Naive B cell (primary cell): Measurements from ENCODE around the gene ABCD1. TPM values are rescaled to one million over a fixed set of nuclear protein-coding genes. Genes with fewer than 3 reads are reported as not detected.

Source experiments
- ATAC-seq, 2 donors: fragments of 150-1000 bp; cut with Tn5 transposase; 2 replicates each; pipeline ENCODE4 v1.10.0; 2021; ENCODE audit warnings: low read depth in 2 of 2, mild to moderate bottlenecking in 2 of 2, moderate library complexity in 2 of 2
- DNase-seq: peaks from one replicate; pipeline ENCODE4 v3.0.0; 2022
- H3K27ac Mint-ChIP-seq, 6 donors: one replicate each; pipeline ENCODE4 v1.8.0; 2020 to 2022; ENCODE audit warnings: mild to moderate bottlenecking in 6 of 6, mixed read lengths in 6 of 6, moderate library complexity in 5 of 6, inconsistent platforms in 2 of 6
- H3K27me3 Mint-ChIP-seq, 3 donors: one replicate each; pipeline ENCODE4 v1.8.0; 2021 to 2022; ENCODE audit warnings: mixed read lengths in 3 of 3, mild to moderate bottlenecking in 1 of 3
- H3K36me3 Mint-ChIP-seq, 2 donors: one replicate each; pipeline ENCODE4 v1.8.0; 2020 to 2022; ENCODE audit warnings: mixed read lengths in 2 of 2, inconsistent platforms in 1 of 2, mild to moderate bottlenecking in 1 of 2
- H3K4me1 Mint-ChIP-seq, 3 donors: one replicate each; pipeline ENCODE4 v1.8.0; 2020 to 2022; ENCODE audit warnings: mixed read lengths in 3 of 3, inconsistent platforms in 1 of 3, mild to moderate bottlenecking in 1 of 3, moderate library complexity in 1 of 3
- H3K4me3 Mint-ChIP-seq, 8 donors: one replicate each; pipeline ENCODE4 v1.8.0; 2020 to 2022; ENCODE audit warnings: mild to moderate bottlenecking in 8 of 8, mixed read lengths in 8 of 8, moderate library complexity in 8 of 8, inconsistent platforms in 2 of 8
- H3K9me3 Mint-ChIP-seq, 7 donors: one replicate each; pipeline ENCODE4 v1.8.0; 2020 to 2022; ENCODE audit warnings: mixed read lengths in 7 of 7, mild to moderate bottlenecking in 5 of 7, inconsistent platforms in 2 of 7, moderate library complexity in 1 of 7
- polyA plus RNA-seq, 6 donors: library from polyadenylated mRNA; unstranded; fragments of 300-500 nt; fragmentation: Illumina TruSeq; gene quantifications; one replicate each; pipeline ENCODE4 v1.2.3, GENCODE V29; 2021; ENCODE audit warnings: low read depth in 6 of 6

ABCD1 gene
- polyA plus RNA-seq, 6 donors from 2014 or later: 2.2 to 6.2 (median 5.2) TPM

GRCh38 chrX:153707406-153707805, 17.2 kb upstream of the ABCD1 start:
- peaks cover 10 to 15% (median 11%) of the 10 kb centered on the region in 3 donors for H3K4me1 Mint-ChIP-seq
- H3K27me3 Mint-ChIP-seq: peaks cover 0 to 9% (median 0%) of the 10 kb centered on the region in 3 donors
- no peaks in the 10 kb centered on the region for H3K9me3 Mint-ChIP-seq
- ATAC-seq (no peak), DNase-seq (no peak)
- H3K4me3 Mint-ChIP-seq: no peak overlapping the region
- H3K36me3 Mint-ChIP-seq: no peaks in the 10 kb centered on the region
- H3K27ac Mint-ChIP-seq: no peak overlapping the region

GRCh38 chrX:153708415-153708814, 16.2 kb upstream of the ABCD1 start:
- DNase-seq: no peak
- Mint-ChIP-seq H3K4me3 (no peak overlapping the region), H3K36me3 (peaks cover 0 to 2% of the 10 kb centered on the region in 2 donors), H3K4me1 (peaks cover 10 to 15% (median 11%) of the 10 kb centered on the region in 3 donors), H3K27ac (peak overlapping the region in 1 of 6 donors; percentile 80), H3K9me3 (peaks cover 0 to 2% (median 0%) of the 10 kb centered on the region in 7 donors), H3K27me3 (peaks cover 0 to 9% (median 0%) of the 10 kb centered on the region in 3 donors)
- ATAC-seq: peak; percentile 43 to 52

GRCh38 chrX:153709726-153710674, 14.7 kb upstream of the ABCD1 start:
- no peak overlapping the region for H3K4me3 Mint-ChIP-seq
- H3K27me3 Mint-ChIP-seq: peaks cover 0 to 9% (median 0%) of the 10 kb centered on the region in 3 donors
- ATAC-seq: no peak
- H3K4me1 Mint-ChIP-seq: peaks cover 10 to 15% (median 11%) of the 10 kb centered on the region in 3 donors
- DNase-seq: no peak
- no peak overlapping the region for H3K27ac Mint-ChIP-seq
- peaks cover 4 to 6% of the 10 kb centered on the region in 2 donors for H3K36me3 Mint-ChIP-seq
- peaks cover 0 to 2% (median 0%) of the 10 kb centered on the region in 7 donors for H3K9me3 Mint-ChIP-seq

GRCh38 chrX:153714256-153714655, 10.4 kb upstream of the ABCD1 start:
- DNase-seq: no peak
- Mint-ChIP-seq H3K4me3 (no peak overlapping the region), H3K27ac (no peak overlapping the region), H3K36me3 (peaks cover 4 to 12% of the 10 kb centered on the region in 2 donors), H3K9me3 (peaks cover 0 to 2% (median 0%) of the 10 kb centered on the region in 7 donors), H3K4me1 (peaks cover 3 to 8% (median 8%) of the 10 kb centered on the region in 3 donors), H3K27me3 (no peaks in the 10 kb centered on the region)
- ATAC-seq: no peak

- Mint-ChIP-seq H3K4me3 (no peak overlapping the region), H3K4me1 (peaks cover 3 to 7% (median 6%) of the 10 kb centered on the region in 3 donors), H3K27me3 (no peaks in the 10 kb centered on the region), H3K27ac (peak overlapping the region in 1 of 6 donors; percentile 47), H3K36me3 (peaks cover 4 to 12% of the 10 kb centered on the region in 2 donors), H3K9me3 (peaks cover 0 to 2% (median 0%) of the 10 kb centered on the region in 7 donors)
- no peak for DNase-seq
- ATAC-seq: no peak
Measured at GRCh38 chrX:153717445-153717844, 7.2 kb upstream of the ABCD1 start.

GRCh38 chrX:153719238-153719637, 5.4 kb upstream of the ABCD1 start:
- peaks cover 3 to 16% (median 10%) of the 10 kb centered on the region in 3 donors for H3K4me1 Mint-ChIP-seq
- H3K27ac Mint-ChIP-seq: no peak overlapping the region
- ATAC-seq: no peak
- no peak overlapping the region for H3K4me3 Mint-ChIP-seq
- H3K27me3 Mint-ChIP-seq: no peaks in the 10 kb centered on the region
- H3K36me3 Mint-ChIP-seq: peaks cover 3 to 6% of the 10 kb centered on the region in 2 donors
- DNase-seq: no peak
- peaks cover 0 to 2% (median 0%) of the 10 kb centered on the region in 7 donors for H3K9me3 Mint-ChIP-seq

- Mint-ChIP-seq H3K4me1 (peaks cover 3 to 16% (median 10%) of the 10 kb centered on the region in 3 donors), H3K27me3 (no peaks in the 10 kb centered on the region), H3K4me3 (no peak overlapping the region), H3K27ac (no peak overlapping the region), H3K36me3 (peaks cover 0 to 6% of the 10 kb centered on the region in 2 donors), H3K9me3 (peaks cover 0 to 2% (median 0%) of the 10 kb centered on the region in 7 donors)
- DNase-seq (no peak), ATAC-seq (no peak)
Measured at GRCh38 chrX:153719701-153720100, 5.0 kb upstream of the ABCD1 start.

- DNase-seq (no peak), ATAC-seq (no peak)
- Mint-ChIP-seq H3K36me3 (peaks cover 0 to 6% of the 10 kb centered on the region in 2 donors), H3K4me3 (peak overlapping the region; percentile 79 to 93 (median 88)), H3K9me3 (peaks cover 0 to 2% (median 0%) of the 10 kb centered on the region in 7 donors), H3K4me1 (peaks cover 15 to 28% (median 19%) of the 10 kb centered on the region in 3 donors), H3K27me3 (no peaks in the 10 kb centered on the region), H3K27ac (peak overlapping the region in 5 of 6 donors; percentile 61 to 91 (median 83))
Measured at GRCh38 chrX:153722704-153723350, 1.8 kb upstream of the ABCD1 start.

- H3K36me3 Mint-ChIP-seq: peaks cover 0 to 5% of the 10 kb centered on the region in 2 donors
- peak overlapping the region; percentile 12 to 91 (median 84) for H3K27ac Mint-ChIP-seq
- H3K4me3 Mint-ChIP-seq: peak overlapping the region; percentile 79 to 93 (median 88)
- peak; percentile 20 to 21 for ATAC-seq
- no peaks in the 10 kb centered on the region for H3K27me3 Mint-ChIP-seq
- H3K9me3 Mint-ChIP-seq: peaks cover 0 to 2% (median 0%) of the 10 kb centered on the region in 7 donors
- peaks cover 16 to 29% (median 19%) of the 10 kb centered on the region in 3 donors for H3K4me1 Mint-ChIP-seq
- no peak for DNase-seq
Measured at GRCh38 chrX:153723351-153724251, 1.1 kb upstream of the ABCD1 start.

- peaks cover 0 to 2% (median 0%) of the 10 kb centered on the region in 7 donors for H3K9me3 Mint-ChIP-seq
- no peaks in the 10 kb centered on the region for H3K36me3 Mint-ChIP-seq
- H3K4me3 Mint-ChIP-seq: peak overlapping the region; percentile 67 to 89 (median 81)
- H3K27ac Mint-ChIP-seq: peak overlapping the region in 4 of 6 donors; percentile 18 to 94 (median 68)
- H3K27me3 Mint-ChIP-seq: no peaks in the 10 kb centered on the region
- peaks cover 13 to 25% (median 19%) of the 10 kb centered on the region in 3 donors for H3K4me1 Mint-ChIP-seq
- DNase-seq: no peak
- ATAC-seq: peak in 1 of 2 donors; percentile 2
Measured at GRCh38 chrX:153725039-153725831, 579 bp downstream of the ABCD1 start.

- Mint-ChIP-seq H3K27me3 (no peaks in the 10 kb centered on the region), H3K27ac (peak overlapping the region in 4 of 6 donors; percentile 32 to 94 (median 66)), H3K4me3 (peak overlapping the region; percentile 62 to 89 (median 78)), H3K36me3 (peaks cover 0 to 5% of the 10 kb centered on the region in 2 donors), H3K4me1 (peaks cover 17 to 27% (median 19%) of the 10 kb centered on the region in 3 donors), H3K9me3 (peaks cover 0 to 3% (median 0%) of the 10 kb centered on the region in 7 donors)
- ATAC-seq: no peak
- DNase-seq: no peak
Measured at GRCh38 chrX:153725832-153726285, 1.2 kb downstream of the ABCD1 start.
